Fibroblast of skin of scalp (primary cell): ENCODE measurements around the gene PTH2. TPM values are rescaled to one million over a fixed set of nuclear protein-coding genes. Genes with fewer than 3 reads are reported as not detected.
"Not testable (repeated sequence)": the region's sequence is repeated elsewhere in the genome, so short reads cannot be mapped to it uniquely, and the experiment has no call there.

ENCODE experiments used
- DNase-seq: peaks from one replicate; pipeline ENCODE4 v3.0.0-alpha.2; 2013
- polyA plus RNA-seq, 2 experiments: library from polyadenylated mRNA; unstranded; fragments of 120-200 nt; gene quantifications; one replicate each; pipeline ENCODE4 v1.2.1, GENCODE V29; 2013; ENCODE audit not compliant: insufficient read length in 2 of 2

Gene PTH2, protein sequence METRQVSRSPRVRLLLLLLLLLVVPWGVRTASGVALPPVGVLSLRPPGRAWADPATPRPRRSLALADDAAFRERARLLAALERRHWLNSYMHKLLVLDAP
- not detected for polyA plus RNA-seq (2013, experiment 1 of 2; ENCODE audit: insufficient read length)
- polyA plus RNA-seq (2013, experiment 2 of 2; ENCODE audit: insufficient read length) = not detected

DNA sequence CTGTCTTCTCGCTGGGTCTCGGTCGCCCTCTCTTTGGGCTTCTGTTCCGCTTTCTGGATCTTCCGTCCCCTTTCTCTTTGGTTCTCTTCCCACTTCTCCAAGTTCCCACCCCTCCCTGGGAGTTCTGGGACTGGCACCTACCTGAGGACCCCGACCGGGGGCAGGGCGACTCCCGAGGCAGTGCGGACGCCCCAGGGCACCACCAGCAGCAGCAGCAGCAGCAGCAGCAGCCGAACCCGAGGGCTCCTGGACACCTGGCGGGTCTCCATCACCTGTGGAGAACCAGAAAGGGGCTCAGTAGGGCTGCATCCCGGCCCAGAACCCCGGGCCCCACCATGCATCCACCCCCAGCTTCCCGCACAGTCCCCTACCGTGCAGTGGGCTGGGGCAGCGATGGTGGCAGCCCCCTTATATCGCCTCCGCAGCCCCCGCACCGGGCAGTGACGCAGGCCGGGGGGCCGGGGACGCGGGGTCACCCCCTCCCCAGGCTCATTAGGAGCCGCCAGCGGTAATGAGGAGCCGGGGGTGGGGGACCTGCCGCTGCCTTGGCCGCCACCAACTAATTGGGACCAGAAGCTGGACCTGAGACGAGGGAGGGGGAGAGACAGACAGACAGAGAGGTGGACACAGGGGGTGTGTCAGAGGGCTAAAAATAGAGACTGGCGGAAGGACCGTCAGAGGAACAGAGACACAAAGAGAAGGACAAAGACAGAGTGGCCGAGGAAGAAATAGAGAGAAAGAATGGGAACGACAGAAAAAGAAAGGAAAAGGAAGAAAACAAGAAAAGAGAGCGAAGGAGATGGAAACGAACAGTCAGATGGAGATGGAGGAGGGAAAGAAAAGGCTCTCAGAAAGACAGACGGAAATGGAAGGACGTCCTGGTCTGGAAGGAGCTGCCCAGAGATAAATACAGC is at the start of gene PTH2:
Gene PTH2 (minus strand): TSS at position 371 of the 914 bp plus-strand sequence. CDS start 102 bp downstream, at position 269.
- no peak for DNase-seq

- DNase-seq = no peak
Observed at GRCh38 chr19:49472936-49473335, 49.7 kb upstream of the PTH2 start.

- DNase-seq = no peak
Observed at GRCh38 chr19:49470615-49470978, 47.4 kb upstream of the PTH2 start.

DNA sequence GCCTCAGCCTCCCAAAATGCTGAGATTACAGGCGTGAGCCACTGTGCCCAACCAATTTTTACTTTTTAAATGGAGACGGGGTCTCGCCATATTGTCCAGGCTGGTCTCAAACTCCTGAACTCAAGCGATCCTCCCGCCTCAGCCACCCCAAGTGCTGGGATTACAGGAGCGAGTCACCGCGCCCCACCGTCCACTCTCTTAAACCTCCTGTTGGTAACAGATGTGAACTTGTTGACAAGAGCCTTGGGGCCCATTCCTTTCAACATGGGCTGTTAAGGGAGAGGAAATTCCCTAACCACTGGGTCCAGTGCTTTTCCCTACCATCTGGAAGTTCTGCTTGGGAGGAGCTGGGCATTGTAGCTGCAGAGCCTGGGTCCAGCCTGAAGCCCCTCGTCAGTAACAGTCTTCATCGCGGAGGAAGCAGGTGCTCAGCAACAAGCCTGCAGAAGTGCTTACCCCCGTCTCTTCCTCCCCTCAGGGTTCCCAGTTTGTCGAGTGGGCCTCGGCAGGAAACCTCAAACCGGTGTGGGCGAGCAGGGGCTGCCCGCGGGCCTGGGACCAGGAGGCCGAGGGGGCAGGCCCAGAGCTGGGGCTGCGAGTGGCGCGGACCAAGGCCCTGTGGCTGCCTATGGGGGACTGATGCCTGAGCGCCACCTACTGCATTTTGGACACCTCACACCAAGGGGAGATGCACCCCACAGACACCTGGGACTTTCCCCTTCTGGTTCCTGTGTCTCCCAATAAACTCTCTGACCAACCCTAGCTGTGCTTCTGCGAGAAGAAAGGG is 46.8 kb upstream of the PTH2 start:
- no peak for DNase-seq

DNA sequence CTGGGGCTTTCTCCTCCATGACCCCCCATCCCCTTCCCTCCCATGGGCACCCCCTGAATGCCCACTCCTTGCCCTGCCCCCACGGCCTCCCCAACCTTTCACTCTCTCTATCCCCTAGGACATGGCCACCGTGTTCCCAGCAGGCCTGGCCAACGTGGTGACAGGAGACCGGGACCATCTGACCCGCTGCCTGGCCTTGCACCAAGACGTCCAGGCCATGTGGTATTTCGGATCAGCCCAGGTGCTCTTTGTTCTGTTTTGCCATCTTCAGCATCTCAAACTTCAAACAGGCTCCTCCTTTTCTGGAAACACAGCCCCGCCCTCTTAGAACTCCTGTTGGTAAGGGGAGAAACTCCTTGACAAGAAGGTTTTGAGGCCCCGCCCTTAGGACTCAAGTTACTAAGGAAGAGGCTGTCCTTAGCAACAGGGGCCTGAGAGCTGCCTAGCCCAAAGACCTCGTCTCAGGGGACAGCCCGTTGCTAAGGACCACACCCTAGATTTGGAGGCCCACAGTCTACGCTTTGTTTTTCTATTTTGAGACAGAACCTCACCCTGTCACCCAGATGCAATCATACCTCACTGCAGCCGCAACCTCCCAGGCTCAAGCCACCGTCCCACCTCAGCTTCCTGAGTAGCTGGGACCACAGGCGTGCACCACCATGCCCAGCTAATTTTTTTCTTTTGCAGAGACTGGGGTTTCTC is 45.7 kb upstream of the PTH2 start:
- DNase-seq = peak; percentile 85

- no peak for DNase-seq
Observed at GRCh38 chr19:49468199-49468598, 45.0 kb upstream of the PTH2 start.

GRCh38 chr19:49465371-49465770 is 42.1 kb upstream of the PTH2 start:
- no peak for DNase-seq

- no peak for DNase-seq
Observed at GRCh38 chr19:49463960-49464740, 40.9 kb upstream of the PTH2 start.

DNA sequence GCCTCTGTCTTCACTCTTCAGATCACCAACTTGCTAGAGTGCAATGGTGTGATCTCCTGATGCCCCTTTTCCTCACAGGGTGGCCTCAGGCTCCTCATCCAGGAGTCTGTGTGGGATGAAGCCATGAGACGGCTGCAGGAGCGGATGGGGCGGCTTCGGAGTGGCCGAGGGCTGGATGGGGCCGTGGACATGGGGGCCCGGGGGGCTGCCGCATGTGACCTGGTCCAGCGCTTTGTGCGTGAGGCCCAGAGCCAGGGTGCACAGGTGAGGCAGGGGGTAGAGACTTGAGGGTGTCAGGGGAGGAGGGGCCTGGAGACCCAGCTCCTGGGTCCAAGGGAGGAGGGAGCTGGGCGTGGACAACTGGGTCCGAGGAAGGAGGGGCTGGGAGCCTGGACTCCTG is 39.3 kb upstream of the PTH2 start:
- no peak for DNase-seq

DNA sequence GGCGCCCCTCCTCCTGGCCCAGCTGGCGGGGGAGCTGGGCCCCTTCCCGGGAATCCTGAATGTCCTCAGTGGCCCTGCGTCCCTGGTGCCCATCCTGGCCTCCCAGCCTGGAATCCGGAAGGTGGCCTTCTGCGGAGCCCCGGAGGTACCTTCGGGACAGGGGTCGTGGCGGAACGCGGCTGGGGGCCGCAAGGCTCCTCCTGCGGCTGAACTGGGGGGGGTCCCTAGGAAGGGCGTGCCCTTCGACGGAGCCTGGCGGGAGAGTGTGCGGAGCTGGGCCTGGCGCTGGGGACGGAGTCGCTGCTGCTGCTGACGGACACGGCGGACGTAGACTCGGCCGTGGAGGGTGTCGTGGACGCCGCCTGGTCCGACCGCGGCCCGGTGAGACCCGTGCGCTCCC is 38.4 kb upstream of the PTH2 start:
- DNase-seq = no peak

DNA sequence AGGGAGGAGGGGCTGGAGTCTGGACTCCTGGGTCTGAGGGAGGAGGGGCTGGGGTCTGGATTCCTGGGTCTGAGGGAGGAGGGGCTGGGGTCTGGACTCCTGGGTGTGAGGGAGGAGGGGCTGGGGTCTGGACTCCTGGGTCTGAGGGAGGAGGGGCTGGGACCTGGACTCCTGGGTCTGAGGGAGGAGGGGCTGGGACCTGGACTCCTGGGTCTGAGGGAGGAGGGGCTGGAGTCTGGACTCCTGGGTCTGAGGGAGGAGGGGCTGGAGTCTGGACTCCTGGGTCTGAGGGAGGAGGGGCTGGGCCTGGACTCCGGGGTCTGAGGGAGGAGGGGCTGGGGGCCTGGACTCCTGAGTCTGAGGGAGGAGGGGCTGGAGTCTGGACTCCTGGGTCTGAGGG is 37.9 kb upstream of the PTH2 start:
- DNase-seq = not testable (repeated sequence)

DNA sequence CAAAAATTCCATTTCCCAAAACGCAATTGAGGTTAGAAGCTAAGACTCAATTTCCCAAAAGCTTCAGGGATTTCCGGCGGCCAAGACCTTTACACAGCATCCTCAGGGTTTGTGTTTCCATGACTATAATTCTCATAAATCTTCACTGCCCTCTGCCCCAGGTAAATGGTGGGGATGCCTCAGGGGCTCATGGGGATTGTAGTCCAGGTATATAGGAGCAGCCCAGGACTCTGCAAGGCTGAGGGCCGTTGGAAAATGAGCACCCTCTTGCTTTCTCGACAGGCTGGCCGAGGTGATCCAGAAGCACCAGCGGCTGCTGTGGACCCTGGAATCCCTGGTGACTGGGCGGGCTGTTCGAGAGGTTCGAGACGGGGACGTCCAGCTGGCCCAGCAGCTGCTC is 36.1 kb upstream of the PTH2 start:
- DNase-seq = no peak

DNA sequence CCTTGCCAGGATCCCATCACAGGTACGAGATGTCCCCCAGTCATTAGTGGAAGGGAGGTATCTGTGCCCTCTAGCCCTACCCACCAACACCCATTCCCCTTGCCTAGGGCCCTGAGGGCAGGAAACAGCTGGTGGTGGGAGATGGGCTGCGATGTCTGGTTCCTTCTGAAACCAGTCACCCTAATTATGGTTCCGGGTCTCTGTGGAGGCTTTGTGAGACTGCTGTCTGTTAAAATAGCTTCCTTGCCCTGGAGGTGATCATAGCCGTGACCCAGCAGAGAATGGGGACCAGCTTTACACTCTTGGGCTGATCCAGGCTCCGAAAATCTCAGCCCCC is 35.3 kb upstream of the PTH2 start:
- DNase-seq = no peak

DNA sequence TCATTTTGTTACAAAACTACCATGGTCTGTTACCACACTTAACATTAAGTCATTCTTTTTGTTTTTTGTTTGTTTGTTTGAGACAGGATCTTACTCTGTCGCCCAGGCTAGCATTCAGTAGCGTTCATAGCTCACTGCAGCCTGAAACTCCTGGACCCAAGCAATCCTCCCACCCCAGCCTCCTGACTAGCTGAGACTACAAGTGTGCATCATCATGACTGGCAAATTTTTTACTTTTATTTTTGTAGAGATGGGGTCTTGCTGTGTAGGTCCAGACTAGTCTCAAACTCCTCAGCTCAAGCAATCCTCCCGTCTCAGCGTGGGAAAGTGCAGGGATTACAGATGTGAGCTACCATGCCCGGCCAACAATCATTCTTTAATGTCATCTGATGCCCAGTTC is 33.1 kb upstream of the PTH2 start:
- DNase-seq = no peak

DNA sequence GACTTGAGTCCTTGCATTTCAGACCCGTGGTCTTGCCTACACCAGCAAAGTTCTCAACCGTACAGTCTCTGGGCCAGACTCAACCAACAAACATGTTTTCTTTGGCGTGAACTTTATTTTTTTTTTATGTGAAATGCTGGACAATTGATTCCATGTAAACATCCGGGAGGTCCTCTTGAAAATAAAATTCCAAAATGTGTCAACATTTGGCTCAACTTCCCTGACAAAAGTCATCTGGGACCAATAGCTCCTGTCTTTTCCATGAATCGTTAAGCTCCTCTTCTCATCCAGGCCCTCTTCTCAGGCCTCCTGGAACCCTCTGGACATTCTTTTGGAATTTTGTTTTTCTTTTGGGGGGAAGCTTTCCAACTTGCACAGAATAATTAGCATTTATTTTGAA is 32.5 kb upstream of the PTH2 start:
- DNase-seq = no peak

- no peak for DNase-seq
Observed at GRCh38 chr19:49453757-49454240, 30.6 kb upstream of the PTH2 start.

DNA sequence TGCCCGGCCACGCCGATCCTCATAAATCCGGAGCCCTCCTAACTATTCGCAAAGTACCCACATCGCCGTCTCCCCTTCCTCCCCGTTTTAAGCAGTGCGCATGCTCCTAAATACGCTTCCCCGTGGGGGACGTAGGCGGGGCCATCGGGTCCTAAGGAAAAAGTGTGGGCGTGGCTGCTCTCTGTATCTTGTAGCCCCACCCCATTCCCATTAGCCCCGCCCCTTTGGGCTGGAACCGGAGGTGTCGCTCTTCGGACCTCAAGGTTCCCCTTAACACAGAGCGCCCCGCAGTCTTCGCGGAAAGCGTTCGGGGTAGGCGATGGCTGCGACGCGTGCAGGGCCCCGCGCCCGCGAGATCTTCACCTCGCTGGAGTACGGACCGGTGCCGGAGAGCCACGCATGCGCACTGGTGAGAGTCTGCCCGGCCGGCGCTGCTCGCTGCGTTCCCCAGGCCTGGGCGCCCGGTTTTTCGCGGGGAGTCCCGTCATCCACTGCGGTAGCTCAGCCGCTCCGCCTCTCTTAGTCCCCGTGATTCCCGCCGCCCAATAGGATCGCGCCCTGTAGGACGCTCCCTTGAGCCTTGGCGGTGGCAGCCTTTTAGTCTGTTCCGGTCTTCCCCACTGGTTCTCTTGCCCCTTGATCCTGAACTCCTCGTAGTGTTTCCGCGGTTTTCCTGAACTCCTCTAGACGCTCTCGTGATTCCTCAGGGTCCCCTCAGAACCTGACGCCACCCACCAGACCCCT is 29.9 kb upstream of the PTH2 start, which contains the start of gene ALDH16A1:
Gene ALDH16A1 (plus strand): TSS at position 213 of the 744 bp plus-strand sequence. CDS start 107 bp downstream, at position 320.
- peak; percentile 98 for DNase-seq

DNA sequence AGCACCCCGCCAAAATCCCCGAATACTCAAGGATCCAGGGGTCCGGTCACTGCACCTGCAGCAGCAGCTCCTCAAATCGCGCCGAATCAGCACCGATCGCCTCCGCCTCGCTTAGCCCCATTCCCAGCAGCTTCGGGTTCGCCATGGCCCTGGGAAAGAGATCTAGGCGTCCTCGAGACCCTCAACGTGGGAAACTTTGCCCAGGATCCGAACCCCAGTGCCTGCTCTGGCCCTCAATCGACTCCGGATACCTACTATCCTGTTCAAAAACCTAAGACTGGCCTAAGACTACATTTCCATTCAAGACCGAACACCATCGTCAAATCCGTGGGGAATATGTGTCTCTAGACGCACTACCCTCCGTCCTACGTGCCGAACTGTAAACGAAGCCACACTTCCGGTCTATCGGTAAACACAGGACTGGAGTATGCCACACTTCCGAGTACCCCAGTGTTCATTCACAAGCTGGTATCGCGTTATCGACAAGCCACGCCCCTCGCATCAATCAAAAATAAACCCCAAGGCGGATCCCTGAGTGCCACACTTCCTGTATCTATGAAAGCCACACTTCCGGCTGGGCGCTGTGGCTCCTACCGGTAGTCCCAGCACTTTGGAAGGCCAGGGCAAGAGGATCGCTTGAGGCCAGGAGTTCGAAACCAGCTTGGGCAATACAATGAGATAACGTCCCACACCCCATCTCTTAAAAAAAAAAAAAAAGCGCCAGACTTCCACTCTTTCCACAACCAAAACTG is 28.4 kb upstream of the PTH2 start, which contains the start of gene PIH1D1:
Gene PIH1D1 (minus strand): TSS at position 385 of the 752 bp plus-strand sequence. CDS start 240 bp downstream, at position 145.
- peak; percentile 100 for DNase-seq

GRCh38 chr19:49450405-49450804 is 27.2 kb upstream of the PTH2 start:
- DNase-seq = no peak

DNA sequence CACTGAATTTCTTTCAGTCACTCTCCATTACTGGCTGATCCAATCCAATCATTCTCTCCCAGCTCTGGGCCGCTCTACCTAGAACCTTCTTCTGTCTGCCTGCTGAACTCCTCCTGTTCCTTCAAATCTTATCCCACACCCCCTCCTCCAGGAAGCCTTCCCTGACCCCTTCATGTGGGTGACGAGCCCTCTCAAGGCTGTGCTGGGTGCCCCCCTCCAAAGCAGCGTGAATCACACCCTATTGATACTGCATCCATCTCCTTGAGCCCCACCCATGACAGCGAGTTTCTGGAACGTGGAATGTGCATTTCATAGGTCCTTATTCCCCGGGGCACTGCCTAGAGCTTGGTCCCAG is 25.2 kb upstream of the PTH2 start:
- no peak for DNase-seq
